Measurements from ENCODE around the gene ANK2. TPM values are rescaled to one million over a fixed set of nuclear protein-coding genes. Genes with fewer than 3 reads are reported as not detected.

Gene ANK2
- total RNA-seq, 2 donors from 2014 or later = 70.0 to 124 TPM

DNA sequence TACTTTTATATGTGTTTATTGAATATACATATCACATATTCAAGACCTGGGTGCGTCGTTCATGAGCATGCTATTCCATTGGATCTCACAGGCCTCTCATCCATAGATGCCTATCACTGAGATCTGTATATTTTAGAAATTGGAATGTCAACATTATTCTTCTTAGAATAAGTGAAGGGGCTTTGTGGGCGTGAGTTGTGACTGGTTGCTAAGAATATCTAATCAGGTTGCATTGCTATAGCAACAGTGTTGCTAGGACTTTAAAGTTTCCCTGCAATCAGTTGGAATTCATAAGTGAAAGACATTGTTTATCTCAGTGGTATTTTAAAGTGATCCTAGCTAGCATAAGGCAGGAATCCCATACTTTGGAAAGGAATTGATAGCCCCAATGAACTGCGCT, 36.7 kb upstream of the ANK2 start:
- H3K4me3 Mint-ChIP-seq = no peak overlapping the region
- H3K4me1 Mint-ChIP-seq = peaks cover 19% of the 10 kb centered on the region
- Histone ChIP-seq H3K4me1 (ENCODE audit: control insufficient read depth, insufficient read depth, low read length) (peaks cover 4% of the 10 kb centered on the region), H3K4me3 (ENCODE audit: low read length) (no peak overlapping the region), H3K9me3 (ENCODE audit: control insufficient read depth, low read length) (peaks cover 10% of the 10 kb centered on the region), H3K9ac (ENCODE audit: extremely low read depth, low read length, poor library complexity, severe bottlenecking) (no peak overlapping the region), H3K27me3 (ENCODE audit: control insufficient read depth, insufficient read depth, low read length, poor library complexity, severe bottlenecking) (no peaks in the 10 kb centered on the region), H3K27ac (ENCODE audit: low read depth, low read length) (no peak overlapping the region), H3K36me3 (ENCODE audit: control insufficient read depth, insufficient read depth, low read length) (peaks cover 9% of the 10 kb centered on the region)
- peaks cover 6% of the 10 kb centered on the region for H3K36me3 Mint-ChIP-seq (ENCODE audit: low read depth)
- no peak for DNase-seq
- H3K9me3 Mint-ChIP-seq = no peaks in the 10 kb centered on the region
- 91% methylated on average over 2 of the region's 4 CpGs for WGBS, 2 experiments (ENCODE audit: insufficient coverage in 1 of 2, insufficient read length in 1 of 2)
- TF ChIP-seq, protein P1, sequence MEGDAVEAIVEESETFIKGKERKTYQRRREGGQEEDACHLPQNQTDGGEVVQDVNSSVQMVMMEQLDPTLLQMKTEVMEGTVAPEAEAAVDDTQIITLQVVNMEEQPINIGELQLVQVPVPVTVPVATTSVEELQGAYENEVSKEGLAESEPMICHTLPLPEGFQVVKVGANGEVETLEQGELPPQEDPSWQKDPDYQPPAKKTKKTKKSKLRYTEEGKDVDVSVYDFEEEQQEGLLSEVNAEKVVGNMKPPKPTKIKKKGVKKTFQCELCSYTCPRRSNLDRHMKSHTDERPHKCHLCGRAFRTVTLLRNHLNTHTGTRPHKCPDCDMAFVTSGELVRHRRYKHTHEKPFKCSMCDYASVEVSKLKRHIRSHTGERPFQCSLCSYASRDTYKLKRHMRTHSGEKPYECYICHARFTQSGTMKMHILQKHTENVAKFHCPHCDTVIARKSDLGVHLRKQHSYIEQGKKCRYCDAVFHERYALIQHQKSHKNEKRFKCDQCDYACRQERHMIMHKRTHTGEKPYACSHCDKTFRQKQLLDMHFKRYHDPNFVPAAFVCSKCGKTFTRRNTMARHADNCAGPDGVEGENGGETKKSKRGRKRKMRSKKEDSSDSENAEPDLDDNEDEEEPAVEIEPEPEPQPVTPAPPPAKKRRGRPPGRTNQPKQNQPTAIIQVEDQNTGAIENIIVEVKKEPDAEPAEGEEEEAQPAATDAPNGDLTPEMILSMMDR (conservative IDR thresholded peaks at IDR 0.05) = no peak
- no peaks in the 10 kb centered on the region for H3K27me3 Mint-ChIP-seq (ENCODE audit: insufficient read depth)
- no peak overlapping the region for H3K27ac Mint-ChIP-seq

DNA sequence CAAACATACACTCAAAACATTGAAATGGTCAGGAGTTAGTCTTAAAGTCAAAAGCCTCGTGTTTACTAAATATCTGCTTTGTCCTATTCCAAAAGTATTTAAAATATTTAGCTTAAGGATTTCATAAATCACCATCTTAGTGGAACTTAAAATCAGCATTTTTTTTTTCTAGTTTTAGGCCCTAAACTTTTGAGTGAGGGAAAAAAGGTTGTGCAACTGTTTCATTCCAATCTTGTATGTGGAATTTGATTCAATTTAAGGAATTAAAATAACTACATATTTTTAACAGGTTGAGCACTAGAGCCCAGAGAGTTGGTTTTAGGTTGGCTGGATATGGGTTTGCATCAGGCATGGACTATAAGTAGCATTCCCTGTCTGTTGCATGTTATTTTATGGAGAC, 35.7 kb upstream of the ANK2 start:
- Histone ChIP-seq H3K9me3 (ENCODE audit: control insufficient read depth, low read length) (peaks cover 10% of the 10 kb centered on the region), H3K4me1 (ENCODE audit: control insufficient read depth, insufficient read depth, low read length) (peaks cover 4% of the 10 kb centered on the region), H3K27ac (ENCODE audit: low read depth, low read length) (no peak overlapping the region), H3K4me3 (ENCODE audit: low read length) (no peak overlapping the region), H3K36me3 (ENCODE audit: control insufficient read depth, insufficient read depth, low read length) (peaks cover 9% of the 10 kb centered on the region), H3K9ac (ENCODE audit: extremely low read depth, low read length, poor library complexity, severe bottlenecking) (no peak overlapping the region), H3K27me3 (ENCODE audit: control insufficient read depth, insufficient read depth, low read length, poor library complexity, severe bottlenecking) (no peaks in the 10 kb centered on the region)
- TF ChIP-seq, protein P1 (conservative IDR thresholded peaks at IDR 0.05) = no peak
- Mint-ChIP-seq H3K9me3 (no peaks in the 10 kb centered on the region), H3K4me3 (no peak overlapping the region), H3K4me1 (peaks cover 19% of the 10 kb centered on the region), H3K27ac (no peak overlapping the region), H3K36me3 (ENCODE audit: low read depth) (peaks cover 6% of the 10 kb centered on the region), H3K27me3 (ENCODE audit: insufficient read depth) (no peaks in the 10 kb centered on the region)
- no peak for DNase-seq
- no CpG with 5 or more reads among the region's 1 CpG for WGBS, 2 experiments (ENCODE audit: insufficient coverage in 1 of 2, insufficient read length in 1 of 2)

DNA sequence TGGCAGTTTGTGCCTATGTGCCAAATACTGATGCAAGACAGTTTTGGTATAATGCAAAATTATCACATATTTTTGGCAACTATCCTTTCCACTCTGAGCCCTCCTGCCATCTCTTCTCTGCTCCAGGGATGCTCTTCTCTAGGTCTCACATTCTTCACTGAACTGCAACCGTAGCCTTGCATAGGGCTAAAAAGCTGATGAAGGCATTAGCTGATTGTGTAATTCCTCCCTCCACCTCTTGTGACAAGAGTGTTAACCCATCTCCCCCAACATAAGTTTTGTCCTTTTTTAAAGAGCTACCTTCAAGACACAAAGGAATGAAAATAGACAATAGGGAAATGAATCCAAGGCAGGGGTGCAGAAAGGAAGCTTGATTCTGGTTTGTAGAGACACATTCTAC, 33.1 kb upstream of the ANK2 start:
- WGBS, 2 experiments (ENCODE audit: insufficient coverage in 1 of 2, insufficient read length in 1 of 2) = 100% methylated on average over 1 of the region's 1 CpG
- H3K4me3 Mint-ChIP-seq = no peak overlapping the region
- no peak for DNase-seq
- TF ChIP-seq, protein P1 (conservative IDR thresholded peaks at IDR 0.05) = no peak
- H3K4me1 Mint-ChIP-seq = peaks cover 10% of the 10 kb centered on the region
- H3K4me1 ChIP-seq (ENCODE audit: control insufficient read depth, insufficient read depth, low read length) = peaks cover 4% of the 10 kb centered on the region
- H3K4me3 ChIP-seq (ENCODE audit: low read length) = no peak overlapping the region
- no peak overlapping the region for H3K27ac Mint-ChIP-seq
- peaks cover 9% of the 10 kb centered on the region for H3K36me3 ChIP-seq (ENCODE audit: control insufficient read depth, insufficient read depth, low read length)
- H3K27ac ChIP-seq (ENCODE audit: low read depth, low read length) = no peak overlapping the region
- no peaks in the 10 kb centered on the region for H3K27me3 ChIP-seq (ENCODE audit: control insufficient read depth, insufficient read depth, low read length, poor library complexity, severe bottlenecking)
- H3K9me3 ChIP-seq (ENCODE audit: control insufficient read depth, low read length) = peaks cover 10% of the 10 kb centered on the region
- no peak overlapping the region for H3K9ac ChIP-seq (ENCODE audit: extremely low read depth, low read length, poor library complexity, severe bottlenecking)
- no peaks in the 10 kb centered on the region for H3K9me3 Mint-ChIP-seq
- H3K27me3 Mint-ChIP-seq (ENCODE audit: insufficient read depth) = no peaks in the 10 kb centered on the region
- peaks cover 6% of the 10 kb centered on the region for H3K36me3 Mint-ChIP-seq (ENCODE audit: low read depth)

Data from endodermal cell (in vitro differentiated cells).